SK-N-SH (cell line): Measurements from ENCODE around the gene ERC2. TPM values are rescaled to one million over a fixed set of nuclear protein-coding genes. Genes with fewer than 3 reads are reported as not detected.

ENCODE experiments used
- CTCF ChIA-PET: fragments of 300-600, 350-600 bp; formaldehyde crosslinking; extraction: SDS; loops from one replicate; lab custom pipeline; 2021; lab: Yijun Ruan, JAX
- POLR2A ChIA-PET: fragments of 350-600 bp; sonication (Branson Sonifier 250); formaldehyde crosslinking; extraction: SDS; loops from one replicate; lab custom pipeline; 2020; ENCODE audit warnings: antibody characterized with exemption, inconsistent platforms; lab: Yijun Ruan, JAX
- DNase-seq: peaks from one replicate; pipeline ENCODE4 v3.0.0; 2012
- H2AFZ ChIP-seq: fragments of 200-600 bp; sonication (generic); 2 replicates; pipeline ENCODE4 v1.8.1; 2016; ENCODE audit warnings: antibody characterized with exemption, mild to moderate bottlenecking, low read depth
- H3F3A ChIP-seq: fragments of 200-600 bp; sonication (generic); replicated peaks from 2 replicates; pipeline ENCODE3; 2016; ENCODE audit warnings: antibody characterized with exemption, mild to moderate bottlenecking; ENCODE audit not compliant: insufficient read depth
- H3K27ac ChIP-seq, 2 experiments: fragments of 200-500 bp in 1 of 2; fragments of 200-600 bp in 1 of 2; sonication (Bioruptor generic) in 1 of 2; sonication (generic), shearing (Covaris generic) in 1 of 2; 2 replicates each; pipeline versions ENCODE4 v1.5.1 to v1.6.1; 2014 to 2016; ENCODE audit warnings: low read depth in 2 of 2, inconsistent platforms in 1 of 2, low read length in 1 of 2, mild to moderate bottlenecking in 1 of 2, mixed read lengths in 1 of 2
- H3K27me3 ChIP-seq: fragments of 200-600 bp; sonication (generic), shearing (Covaris generic); 2 replicates; pipeline ENCODE4 v1.6.1; 2016; ENCODE audit warnings: mixed run types; ENCODE audit not compliant: insufficient read depth
- H3K36me3 ChIP-seq, 2 experiments: fragments of 200-500 bp in 1 of 2; fragments of 200-600 bp in 1 of 2; sonication (Bioruptor generic) in 1 of 2; sonication (generic) in 1 of 2; replicated peaks in 1 of 2; 2 replicates each; pipeline versions ENCODE3 to v1.5.1; 2014 to 2016; ENCODE audit warnings: low read length in 1 of 2, mild to moderate bottlenecking in 1 of 2; ENCODE audit not compliant: insufficient read depth in 2 of 2, control insufficient read depth in 1 of 2
- H3K4me1 ChIP-seq, 2 experiments: fragments of 200-500 bp in 1 of 2; fragments of 200-600 bp in 1 of 2; sonication (Bioruptor generic) in 1 of 2; sonication (generic), shearing (Covaris generic) in 1 of 2; 2 replicates each; pipeline versions ENCODE4 v1.5.1 to v1.6.1; 2014 to 2016; ENCODE audit warnings: low read depth in 1 of 2, low read length in 1 of 2, mixed run types in 1 of 2; ENCODE audit not compliant: insufficient read depth in 2 of 2, control insufficient read depth in 1 of 2
- H3K4me2 ChIP-seq: fragments of 200-600 bp; sonication (generic), shearing (Covaris generic); 2 replicates; pipeline ENCODE4 v1.6.1; 2017; ENCODE audit warnings: mixed run types
- H3K4me3 ChIP-seq, 2 experiments: fragments of 200-500 bp in 1 of 2; fragments of 200-600 bp in 1 of 2; sonication (Bioruptor generic) in 1 of 2; sonication (generic), shearing (Covaris generic) in 1 of 2; 2 replicates each; pipeline versions ENCODE4 v1.5.1 to v1.8.1; 2014 to 2016; ENCODE audit warnings: low read depth in 2 of 2, inconsistent platforms in 1 of 2, low read length in 1 of 2, mild to moderate bottlenecking in 1 of 2, mixed read lengths in 1 of 2, moderate library complexity in 1 of 2
- H3K79me2 ChIP-seq: fragments of 200-600 bp; sonication (generic); 2 replicates; pipeline ENCODE4 v1.8.1; 2017; ENCODE audit warnings: mild to moderate bottlenecking; ENCODE audit not compliant: insufficient read depth
- H3K9ac ChIP-seq: fragments of 200-600 bp; sonication (generic); 2 replicates; pipeline ENCODE4 v1.6.1; 2017; ENCODE audit warnings: mixed run types
- H3K9me2 ChIP-seq: fragments of 200-600 bp; sonication (generic); 2 replicates; pipeline ENCODE4 v1.6.1; 2017; ENCODE audit warnings: mixed run types
- H3K9me3 ChIP-seq: fragments of 200-600 bp; sonication (generic); 2 replicates; pipeline ENCODE4 v1.6.1; 2017; ENCODE audit warnings: mixed run types, mild to moderate bottlenecking, moderate library complexity
- H4K20me1 ChIP-seq: fragments of 200-600 bp; sonication (generic); 2 replicates; pipeline ENCODE4 v1.6.1; 2017; ENCODE audit warnings: mild to moderate bottlenecking, mixed run types; ENCODE audit not compliant: insufficient read depth
- EP300 ChIP-seq, 2 experiments: IDR thresholded peaks; 2 replicates each; pipeline versions ENCODE4 v1.4.0 to v1.6.1; 2012; ENCODE audit warnings: borderline replicate concordance in 1 of 2, low read depth in 1 of 2, low read length in 1 of 2
- EZH2phosphoT487 ChIP-seq: fragments of 200-600 bp; sonication (generic); IDR thresholded peaks from 2 replicates; pipeline ENCODE4 v1.6.1; 2017; ENCODE audit warnings: low read depth, mixed run types, mild to moderate bottlenecking, antibody characterized with exemption, moderate library complexity, borderline replicate concordance
- FOSL2 ChIP-seq: IDR thresholded peaks from 2 replicates; pipeline ENCODE4 v1.4.0; 2012; ENCODE audit warnings: low read depth, mild to moderate bottlenecking, moderate library complexity, borderline replicate concordance
- MEF2A ChIP-seq: IDR thresholded peaks from 2 replicates; pipeline ENCODE4 v1.4.0; 2012; ENCODE audit warnings: low read depth, borderline replicate concordance
- POLR2AphosphoS5 ChIP-seq: IDR thresholded peaks from 2 replicates; pipeline ENCODE4 v1.6.1; 2012; ENCODE audit warnings: low read depth, low read length
- RFX5 ChIP-seq: IDR thresholded peaks from 2 replicates; pipeline ENCODE4 v1.6.1; 2012; ENCODE audit warnings: mild to moderate bottlenecking, improper control_type of control experiment, low read length
- SIN3A ChIP-seq: IDR thresholded peaks from 2 replicates; pipeline ENCODE4 v1.6.1; 2012; ENCODE audit warnings: low read depth, mild to moderate bottlenecking, low read length, moderate library complexity, borderline replicate concordance
- WGBS: methylation state at CpG from one replicate; pipeline ENCODE4 v1.1.6; 2017; ENCODE audit warnings: low lambda C conversion rate; 5-methylcytosine and 5-hydroxymethylcytosine counted together
- polyA plus RNA-seq, 3 experiments: library from polyadenylated mRNA; depleted of rRNA; stranded (reverse); fragments of >200 nt; gene quantifications; 2 replicates each; pipeline ENCODE4 v1.2.3, GENCODE V29; 2012
- TF ChIP-seq, protein P1 (sequence below): IDR thresholded peaks from 2 replicates; pipeline ENCODE4 v1.4.0; 2012; ENCODE audit warnings: low read depth, borderline replicate concordance
- TF ChIP-seq, protein P2 (sequence below): IDR thresholded peaks from 2 replicates; pipeline ENCODE4 v1.4.0; 2012; ENCODE audit warnings: low read depth

ERC2 gene
- polyA plus RNA-seq, 1 of the 3 experiments (the other 2 are of a cell fraction): 1.6 TPM

DNA sequence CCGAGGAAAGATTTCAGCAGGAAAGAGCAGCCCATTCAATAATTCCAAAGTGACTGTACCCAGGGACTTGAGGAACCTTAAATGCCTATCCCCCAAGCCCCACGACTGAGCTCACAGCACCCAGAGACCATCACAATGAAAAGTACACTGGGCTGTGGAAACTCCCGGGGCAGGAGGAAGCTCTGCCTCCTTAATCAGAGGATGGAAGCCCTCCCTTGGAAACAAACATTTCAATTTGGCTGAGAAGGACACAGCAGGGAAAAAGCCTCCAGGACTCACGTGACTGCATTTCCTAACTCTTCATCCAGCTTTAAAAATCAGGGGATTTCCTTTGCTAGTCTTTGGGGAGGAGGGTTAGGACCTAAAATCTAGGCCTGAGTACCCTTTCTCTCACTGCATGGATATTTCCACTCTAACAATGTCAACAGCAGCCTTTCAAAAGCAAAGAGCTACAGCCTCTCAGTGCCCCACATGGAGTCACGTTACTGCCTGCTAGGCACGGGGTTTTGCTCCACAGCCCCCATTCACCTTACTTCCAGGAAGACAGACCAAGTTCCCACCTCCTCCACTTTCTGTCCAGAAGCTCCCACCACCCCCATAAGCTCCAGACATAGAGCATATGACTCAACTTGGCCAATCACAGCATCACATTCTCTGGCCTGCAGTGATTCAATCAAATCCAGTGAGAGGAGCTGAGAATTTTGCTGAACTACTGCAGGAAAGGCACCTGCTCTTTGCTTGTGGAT is 912.2 kb downstream of the ERC2 start (continued):
- TF ChIP-seq EZH2phosphoT487 (no peak), MEF2A (no peak)

DNA sequence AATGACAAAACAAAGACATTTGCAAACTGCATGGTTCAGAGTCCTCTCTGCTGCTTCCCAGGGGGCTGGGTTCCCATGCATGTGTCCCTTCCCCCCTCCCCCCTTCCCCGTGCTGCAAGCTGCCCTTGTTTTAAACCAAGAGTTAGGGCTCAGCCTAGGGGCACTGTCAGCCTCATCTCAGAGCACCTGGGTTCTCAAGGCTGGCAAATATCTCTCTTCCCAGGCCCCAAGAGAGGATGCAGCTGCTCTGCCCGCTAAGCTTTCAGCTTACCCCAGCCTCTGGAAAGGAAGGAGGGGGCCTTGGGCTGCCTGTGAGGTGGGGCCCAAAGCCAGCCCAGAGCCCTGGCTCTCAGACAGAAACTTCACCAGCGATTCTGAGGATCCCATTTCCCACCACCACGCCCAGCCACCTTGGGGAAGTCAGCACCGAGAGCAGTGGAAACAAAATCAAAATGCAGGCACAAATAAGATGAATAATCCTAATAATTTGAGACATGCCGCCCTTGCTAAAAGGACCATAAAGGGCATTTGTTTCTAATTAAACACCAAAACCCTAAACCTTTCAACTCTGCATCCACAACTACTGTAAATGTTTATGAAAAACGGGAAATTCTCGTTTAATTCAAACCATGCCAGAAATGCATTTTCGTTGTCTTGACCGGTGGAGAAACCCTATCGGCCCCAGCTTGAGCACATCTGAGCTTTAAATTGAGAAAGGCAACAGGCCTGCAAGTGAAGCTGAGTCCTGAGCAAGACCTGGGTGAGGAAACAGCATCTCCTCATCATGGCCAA is 913.4 kb downstream of the ERC2 start:
- no peak overlapping the region for H3K9ac ChIP-seq
- CTCF ChIA-PET: no interaction called here
- H2AFZ ChIP-seq: no peak overlapping the region
- POLR2A ChIA-PET: no interaction called here
- 78% methylated on average over 11 of the region's 11 CpGs for WGBS
- no peaks in the 10 kb centered on the region for H4K20me1 ChIP-seq
- no peaks in the 10 kb centered on the region for H3K79me2 ChIP-seq
- no peaks in the 10 kb centered on the region for H3K36me3 ChIP-seq
- H3K9me2 ChIP-seq: no peaks in the 10 kb centered on the region
- no peak overlapping the region for H3K4me3 ChIP-seq
- H3K27me3 ChIP-seq: no peaks in the 10 kb centered on the region
- no peak overlapping the region for H3K27ac ChIP-seq
- no peak overlapping the region for H3K4me2 ChIP-seq
- TF ChIP-seq, protein P1, sequence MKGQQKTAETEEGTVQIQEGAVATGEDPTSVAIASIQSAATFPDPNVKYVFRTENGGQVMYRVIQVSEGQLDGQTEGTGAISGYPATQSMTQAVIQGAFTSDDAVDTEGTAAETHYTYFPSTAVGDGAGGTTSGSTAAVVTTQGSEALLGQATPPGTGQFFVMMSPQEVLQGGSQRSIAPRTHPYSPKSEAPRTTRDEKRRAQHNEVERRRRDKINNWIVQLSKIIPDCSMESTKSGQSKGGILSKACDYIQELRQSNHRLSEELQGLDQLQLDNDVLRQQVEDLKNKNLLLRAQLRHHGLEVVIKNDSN: no peak
- TF ChIP-seq RFX5 (no peak), EP300 (IDR thresholded peaks at IDR 0.05; ENCODE audit: borderline replicate concordance in 1 of 2, low read depth in 1 of 2, low read length in 1 of 2) (no peak), POLR2AphosphoS5 (no peak), FOSL2 (no peak), SIN3A (no peak)
- TF ChIP-seq, protein P2, sequence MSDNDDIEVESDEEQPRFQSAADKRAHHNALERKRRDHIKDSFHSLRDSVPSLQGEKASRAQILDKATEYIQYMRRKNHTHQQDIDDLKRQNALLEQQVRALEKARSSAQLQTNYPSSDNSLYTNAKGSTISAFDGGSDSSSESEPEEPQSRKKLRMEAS: no peak
- DNase-seq: no peak
- peaks cover 0 to 10% of the 10 kb centered on the region in 2 experiments; a peak in 1 of 4 replicates for H3K4me1 ChIP-seq
- no peaks in the 10 kb centered on the region for H3F3A ChIP-seq
- no peaks in the 10 kb centered on the region for H3K9me3 ChIP-seq

DNA sequence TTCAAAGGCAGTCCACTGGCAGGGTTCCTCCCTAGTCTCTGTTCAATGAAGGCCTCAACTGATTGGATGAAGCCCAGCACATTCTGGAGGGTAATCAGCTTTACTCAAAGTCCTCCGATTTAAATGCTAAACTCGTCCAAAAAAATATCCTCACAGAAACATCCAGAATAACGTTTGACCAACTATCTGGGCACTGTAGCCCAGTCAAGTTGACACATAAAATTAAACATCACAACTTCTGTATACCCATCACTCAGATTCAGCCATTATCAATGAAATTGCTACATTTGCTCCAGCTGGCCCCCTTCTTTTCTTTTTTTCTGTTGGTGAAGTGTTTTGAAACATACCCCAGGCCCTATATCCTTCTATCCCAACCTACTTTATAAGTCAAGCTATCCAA is 916.6 kb downstream of the ERC2 start:
- Histone ChIP-seq H3K9me2 (no peaks in the 10 kb centered on the region), H3K27ac (no peak overlapping the region), H3K27me3 (no peaks in the 10 kb centered on the region), H3K4me3 (no peak overlapping the region), H3K36me3 (no peaks in the 10 kb centered on the region), H3K4me1 (peaks cover 0 to 5% of the 10 kb centered on the region in 2 experiments; a peak in 2 of 4 replicates), H3F3A (no peaks in the 10 kb centered on the region), H2AFZ (no peak overlapping the region), H3K79me2 (no peaks in the 10 kb centered on the region), H3K4me2 (no peak overlapping the region), H3K9ac (no peak overlapping the region), H3K9me3 (no peaks in the 10 kb centered on the region), H4K20me1 (no peaks in the 10 kb centered on the region)
- ChIA-PET CTCF (no interaction called here), POLR2A (no interaction called here)
- no peak for DNase-seq
- WGBS: 42% methylated on average over 3 of the region's 3 CpGs
- TF ChIP-seq FOSL2: no peak
